Measurements from ENCODE around the gene OLA1.
A peak's percentile ranks its signal among the peaks of the same experiment; 100 is the strongest.

DNA sequence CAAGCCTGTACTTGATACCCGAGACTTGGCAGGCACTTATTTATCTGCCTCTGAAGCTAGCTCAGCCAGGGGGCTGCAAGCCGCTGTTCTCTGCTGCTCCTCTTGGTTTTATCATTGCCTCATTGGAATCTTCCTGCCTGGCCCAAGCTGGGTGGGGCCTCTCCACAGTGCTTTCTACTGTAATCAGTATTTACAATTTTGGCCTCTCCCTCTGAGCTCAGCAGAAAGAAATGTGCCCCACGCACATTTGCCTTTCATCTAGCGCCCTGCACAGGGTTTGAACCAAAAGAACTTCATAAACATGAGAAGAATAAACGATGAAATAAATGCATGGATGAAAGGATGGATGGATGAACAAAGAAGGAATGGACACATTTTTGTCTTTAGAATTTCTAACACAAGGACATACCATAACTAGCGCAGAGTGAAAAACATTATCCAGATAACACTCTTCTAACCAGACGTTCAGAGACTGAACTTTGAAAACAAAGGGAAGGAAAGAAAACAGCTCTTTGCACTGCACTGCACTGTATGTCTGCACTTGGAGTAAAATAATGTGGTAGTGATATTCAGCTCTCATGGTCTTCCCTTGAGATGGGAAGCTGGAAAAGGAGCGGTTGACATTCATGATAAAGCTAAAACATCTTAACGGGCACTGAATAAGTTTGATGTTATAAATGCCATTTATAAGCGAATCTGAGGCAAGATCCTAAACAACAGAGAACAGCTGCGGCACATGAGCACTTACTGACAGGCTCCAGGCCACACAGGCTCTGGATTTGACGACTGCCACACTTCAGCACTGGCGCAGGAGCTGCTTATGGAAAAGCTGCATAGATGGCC lies 196.4 kb downstream of the OLA1 start:
- TF ChIP-seq, protein P1, sequence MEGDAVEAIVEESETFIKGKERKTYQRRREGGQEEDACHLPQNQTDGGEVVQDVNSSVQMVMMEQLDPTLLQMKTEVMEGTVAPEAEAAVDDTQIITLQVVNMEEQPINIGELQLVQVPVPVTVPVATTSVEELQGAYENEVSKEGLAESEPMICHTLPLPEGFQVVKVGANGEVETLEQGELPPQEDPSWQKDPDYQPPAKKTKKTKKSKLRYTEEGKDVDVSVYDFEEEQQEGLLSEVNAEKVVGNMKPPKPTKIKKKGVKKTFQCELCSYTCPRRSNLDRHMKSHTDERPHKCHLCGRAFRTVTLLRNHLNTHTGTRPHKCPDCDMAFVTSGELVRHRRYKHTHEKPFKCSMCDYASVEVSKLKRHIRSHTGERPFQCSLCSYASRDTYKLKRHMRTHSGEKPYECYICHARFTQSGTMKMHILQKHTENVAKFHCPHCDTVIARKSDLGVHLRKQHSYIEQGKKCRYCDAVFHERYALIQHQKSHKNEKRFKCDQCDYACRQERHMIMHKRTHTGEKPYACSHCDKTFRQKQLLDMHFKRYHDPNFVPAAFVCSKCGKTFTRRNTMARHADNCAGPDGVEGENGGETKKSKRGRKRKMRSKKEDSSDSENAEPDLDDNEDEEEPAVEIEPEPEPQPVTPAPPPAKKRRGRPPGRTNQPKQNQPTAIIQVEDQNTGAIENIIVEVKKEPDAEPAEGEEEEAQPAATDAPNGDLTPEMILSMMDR (IDR thresholded peaks at IDR 0.05), result no peak
- TF ChIP-seq, protein P2, sequence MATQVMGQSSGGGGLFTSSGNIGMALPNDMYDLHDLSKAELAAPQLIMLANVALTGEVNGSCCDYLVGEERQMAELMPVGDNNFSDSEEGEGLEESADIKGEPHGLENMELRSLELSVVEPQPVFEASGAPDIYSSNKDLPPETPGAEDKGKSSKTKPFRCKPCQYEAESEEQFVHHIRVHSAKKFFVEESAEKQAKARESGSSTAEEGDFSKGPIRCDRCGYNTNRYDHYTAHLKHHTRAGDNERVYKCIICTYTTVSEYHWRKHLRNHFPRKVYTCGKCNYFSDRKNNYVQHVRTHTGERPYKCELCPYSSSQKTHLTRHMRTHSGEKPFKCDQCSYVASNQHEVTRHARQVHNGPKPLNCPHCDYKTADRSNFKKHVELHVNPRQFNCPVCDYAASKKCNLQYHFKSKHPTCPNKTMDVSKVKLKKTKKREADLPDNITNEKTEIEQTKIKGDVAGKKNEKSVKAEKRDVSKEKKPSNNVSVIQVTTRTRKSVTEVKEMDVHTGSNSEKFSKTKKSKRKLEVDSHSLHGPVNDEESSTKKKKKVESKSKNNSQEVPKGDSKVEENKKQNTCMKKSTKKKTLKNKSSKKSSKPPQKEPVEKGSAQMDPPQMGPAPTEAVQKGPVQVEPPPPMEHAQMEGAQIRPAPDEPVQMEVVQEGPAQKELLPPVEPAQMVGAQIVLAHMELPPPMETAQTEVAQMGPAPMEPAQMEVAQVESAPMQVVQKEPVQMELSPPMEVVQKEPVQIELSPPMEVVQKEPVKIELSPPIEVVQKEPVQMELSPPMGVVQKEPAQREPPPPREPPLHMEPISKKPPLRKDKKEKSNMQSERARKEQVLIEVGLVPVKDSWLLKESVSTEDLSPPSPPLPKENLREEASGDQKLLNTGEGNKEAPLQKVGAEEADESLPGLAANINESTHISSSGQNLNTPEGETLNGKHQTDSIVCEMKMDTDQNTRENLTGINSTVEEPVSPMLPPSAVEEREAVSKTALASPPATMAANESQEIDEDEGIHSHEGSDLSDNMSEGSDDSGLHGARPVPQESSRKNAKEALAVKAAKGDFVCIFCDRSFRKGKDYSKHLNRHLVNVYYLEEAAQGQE (IDR thresholded peaks at IDR 0.05; ENCODE audit: low read depth, low read length), result no peak
- TF ChIP-seq GABPA (IDR thresholded peaks at IDR 0.05; ENCODE audit: low read depth), result no peak
- no peak for TF ChIP-seq POLR2AphosphoS5 (IDR thresholded peaks at IDR 0.05; ENCODE audit: low read depth, low read length)
- TF ChIP-seq TEAD4 (IDR thresholded peaks at IDR 0.05; ENCODE audit: borderline replicate concordance, insufficient read depth), result no peak
- TF ChIP-seq MXI1 (IDR thresholded peaks at IDR 0.05; ENCODE audit: low read depth, low read length), result peak; percentile 86
- TF ChIP-seq, protein P3, sequence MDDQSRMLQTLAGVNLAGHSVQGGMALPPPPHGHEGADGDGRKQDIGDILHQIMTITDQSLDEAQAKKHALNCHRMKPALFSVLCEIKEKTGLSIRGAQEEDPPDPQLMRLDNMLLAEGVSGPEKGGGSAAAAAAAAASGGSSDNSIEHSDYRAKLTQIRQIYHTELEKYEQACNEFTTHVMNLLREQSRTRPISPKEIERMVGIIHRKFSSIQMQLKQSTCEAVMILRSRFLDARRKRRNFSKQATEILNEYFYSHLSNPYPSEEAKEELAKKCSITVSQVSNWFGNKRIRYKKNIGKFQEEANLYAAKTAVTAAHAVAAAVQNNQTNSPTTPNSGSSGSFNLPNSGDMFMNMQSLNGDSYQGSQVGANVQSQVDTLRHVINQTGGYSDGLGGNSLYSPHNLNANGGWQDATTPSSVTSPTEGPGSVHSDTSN (IDR thresholded peaks at IDR 0.05), result no peak
- no peak; a peak in 1 of 4 replicates for TF ChIP-seq EP300 (IDR thresholded peaks at IDR 0.05; ENCODE audit: borderline replicate concordance in 1 of 2, low read depth in 1 of 2, low read length in 1 of 2)
